CD4-positive, CD25-positive, alpha-beta regulatory T cell (primary cell): ENCODE results near the gene CLCN2. TPM values are rescaled to one million over a fixed set of nuclear protein-coding genes. Genes with fewer than 3 reads are reported as not detected.
A peak's percentile ranks its signal among the peaks of the same experiment; 100 is the strongest.

ENCODE experiments used
- ATAC-seq, 2 donors: fragments of 150-1000 bp; cut with Tn5 transposase; one replicate each; pipeline ENCODE4 v1.10.0; 2021; ENCODE audit warnings: low read depth in 2 of 2, moderate number of reproducible peaks in 2 of 2, moderate library complexity in 1 of 2
- DNase-seq, 3 donors: peaks; one replicate each; pipeline versions ENCODE4 v3.0.0 to v3.0.0-alpha.2; 2012 to 2022; ENCODE audit warnings: mixed read lengths in 1 of 3
- H3K27ac ChIP-seq: one replicate; pipeline ENCODE4 v1.7.0; 2013; ENCODE audit warnings: mild to moderate bottlenecking, low read length; ENCODE audit not compliant: insufficient read depth, poor library complexity, severe bottlenecking
- H3K27me3 ChIP-seq: one replicate; pipeline ENCODE4 v1.7.0; 2013; ENCODE audit warnings: low read length; ENCODE audit not compliant: control insufficient read depth, insufficient read depth
- H3K36me3 ChIP-seq: one replicate; pipeline ENCODE4 v1.7.0; 2013; ENCODE audit warnings: mild to moderate bottlenecking, low read length, moderate library complexity; ENCODE audit not compliant: control insufficient read depth, insufficient read depth
- H3K4me1 ChIP-seq: 2 replicates; pipeline ENCODE4 v1.7.0; 2013; ENCODE audit warnings: mild to moderate bottlenecking, low read length; ENCODE audit not compliant: insufficient read depth, control insufficient read depth, poor library complexity, severe bottlenecking
- H3K4me3 ChIP-seq: one replicate; pipeline ENCODE4 v1.7.0; 2013; ENCODE audit warnings: low read depth, mild to moderate bottlenecking, low read length, moderate library complexity
- H3K9me3 ChIP-seq, 2 experiments: 1 replicate in 1 of 2; 2 replicates in 1 of 2; pipeline ENCODE4 v1.7.0; 2013; ENCODE audit warnings: low read length in 2 of 2, mild to moderate bottlenecking in 1 of 2, moderate library complexity in 1 of 2; ENCODE audit not compliant: control insufficient read depth in 2 of 2
- H3K27ac Mint-ChIP-seq, 3 donors: one replicate each; pipeline ENCODE4 v1.8.0; 2020 to 2022; ENCODE audit warnings: mild to moderate bottlenecking in 3 of 3, mixed read lengths in 3 of 3, moderate library complexity in 2 of 3
- H3K27me3 Mint-ChIP-seq: one replicate; pipeline ENCODE4 v1.8.0; 2022; ENCODE audit warnings: mild to moderate bottlenecking, mixed read lengths
- H3K36me3 Mint-ChIP-seq: one replicate; pipeline ENCODE4 v1.8.0; 2020; ENCODE audit warnings: mixed read lengths
- H3K4me1 Mint-ChIP-seq, 4 donors: one replicate each; pipeline ENCODE4 v1.8.0; 2020 to 2022; ENCODE audit warnings: mixed read lengths in 4 of 4, mild to moderate bottlenecking in 1 of 4
- H3K4me3 Mint-ChIP-seq, 4 donors: one replicate each; pipeline ENCODE4 v1.8.0; 2020 to 2022; ENCODE audit warnings: mild to moderate bottlenecking in 4 of 4, mixed read lengths in 4 of 4, moderate library complexity in 3 of 4
- H3K9me3 Mint-ChIP-seq, 7 donors: one replicate each; pipeline ENCODE4 v1.8.0; 2020 to 2022; ENCODE audit warnings: mixed read lengths in 7 of 7, mild to moderate bottlenecking in 3 of 7, moderate library complexity in 2 of 7
- polyA plus RNA-seq, 4 donors: library from polyadenylated mRNA; unstranded; fragments of 300-500 nt; fragmentation: Illumina TruSeq; gene quantifications; one replicate each; pipeline ENCODE4 v1.2.3, GENCODE V29; 2021
- total RNA-seq: library from RNA; stranded (reverse); gene quantifications from one replicate; pipeline ENCODE4 v1.2.3, GENCODE V29; 2022

CLCN2 gene
- total and polyA plus RNA-seq, 5 donors from 2014 or later, result 0.30 to 4.7 (median 0.57) TPM; not detected in 1

- Mint-ChIP-seq H3K27me3 (peaks cover 5% of the 10 kb centered on the region), H3K27ac (peak overlapping the region; percentile 91 to 97 (median 92)), H3K36me3 (peaks cover 19% of the 10 kb centered on the region), H3K4me3 (peak overlapping the region; percentile 91 to 97 (median 94)), H3K9me3 (peaks cover 0 to 3% (median 0%) of the 10 kb centered on the region in 7 donors), H3K4me1 (peaks cover 0 to 36% (median 21%) of the 10 kb centered on the region in 4 donors)
- peak overlapping the region; percentile 92 for H3K4me3 ChIP-seq
- H3K27ac ChIP-seq, result peak overlapping the region; percentile 82
- no peaks in the 10 kb centered on the region for H3K9me3 ChIP-seq
- ATAC-seq, result no peak
- H3K4me1 ChIP-seq, result peaks cover 14% of the 10 kb centered on the region
- no peak for DNase-seq
- H3K36me3 ChIP-seq, result peaks cover 37% of the 10 kb centered on the region
- H3K27me3 ChIP-seq, result no peaks in the 10 kb centered on the region
Observed at GRCh38 chr3:184299488-184300377, 61.7 kb downstream of the CLCN2 start.

DNA sequence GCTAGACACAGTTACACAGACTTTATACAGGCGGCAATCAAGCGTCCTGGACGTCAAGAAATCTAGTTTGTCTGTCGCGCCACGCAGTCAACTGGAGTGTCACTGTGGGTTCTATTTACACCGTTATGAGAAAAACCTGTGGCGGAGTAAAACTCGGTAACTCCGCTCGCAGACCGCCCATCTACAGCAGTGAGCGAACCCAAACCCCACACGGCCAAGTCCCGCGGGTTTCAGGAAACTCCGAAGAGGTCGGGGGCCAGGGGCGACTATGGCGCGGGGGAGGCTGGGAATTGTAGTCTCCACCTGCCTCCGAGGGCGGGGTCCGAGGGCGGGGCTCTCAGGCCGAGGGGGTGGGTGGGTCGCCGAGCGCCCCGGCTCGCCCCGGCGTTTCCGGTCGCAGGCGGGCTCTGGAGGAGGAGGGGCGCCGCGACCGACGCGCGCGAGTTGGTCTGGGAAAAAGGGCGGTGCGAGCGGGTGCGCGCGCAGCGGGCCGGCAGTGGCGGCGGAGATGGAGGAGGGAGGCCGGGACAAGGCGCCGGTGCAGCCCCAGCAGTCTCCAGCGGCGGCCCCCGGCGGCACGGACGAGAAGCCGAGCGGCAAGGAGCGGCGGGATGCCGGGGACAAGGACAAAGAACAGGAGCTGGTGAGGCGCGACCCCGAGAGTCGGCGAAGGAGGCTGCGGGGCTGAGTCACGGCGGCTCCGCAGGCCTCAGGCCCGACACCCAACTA, 62.5 kb downstream of the CLCN2 start, which contains the start of gene PSMD2:
TSS of gene PSMD2 (plus strand) at position 483 of the 729 bp plus-strand sequence. CDS start at position 509, 26 bp downstream.
- Mint-ChIP-seq H3K4me1 (peaks cover 0 to 36% (median 21%) of the 10 kb centered on the region in 4 donors), H3K36me3 (peaks cover 12% of the 10 kb centered on the region), H3K9me3 (peaks cover 0 to 1% (median 0%) of the 10 kb centered on the region in 7 donors), H3K4me3 (peak within 1 kb of the TSS; percentile 91 to 97 (median 94)), H3K27ac (peak within 1 kb of the TSS; percentile 94 to 97 (median 97)), H3K27me3 (peaks cover 5% of the 10 kb centered on the region)
- Histone ChIP-seq H3K27me3 (no peaks in the 10 kb centered on the region), H3K4me1 (peaks cover 14% of the 10 kb centered on the region), H3K36me3 (peaks cover 29% of the 10 kb centered on the region), H3K4me3 (peak within 1 kb of the TSS; percentile 93), H3K27ac (peak within 1 kb of the TSS; percentile 82), H3K9me3 (no peaks in the 10 kb centered on the region)
- peak; percentile 97 to 98 (median 97) for DNase-seq
- peak; percentile 94 to 96 for ATAC-seq

DNA sequence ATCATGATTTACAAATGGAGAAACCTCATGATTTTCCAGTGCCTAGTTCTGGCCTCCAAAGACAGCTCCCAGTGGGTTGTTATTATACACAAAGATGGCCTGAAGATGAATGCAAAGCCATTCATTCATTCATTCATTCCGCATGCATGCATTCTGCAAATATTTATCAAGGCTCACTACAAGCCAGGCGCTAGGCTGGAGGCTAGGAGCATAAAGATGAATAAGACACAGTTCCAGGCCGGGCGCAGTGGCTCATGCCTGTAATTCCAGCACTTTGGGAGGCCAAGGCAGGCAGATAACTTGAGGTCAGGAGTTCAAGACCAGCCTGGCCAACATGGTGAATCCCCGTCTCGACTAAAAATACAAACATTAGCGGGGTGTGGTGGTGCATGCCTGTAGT, 64.8 kb downstream of the CLCN2 start:
- Mint-ChIP-seq H3K4me3 (peak overlapping the region in 3 of 4 donors; percentile 15 to 92 (median 50)), H3K27ac (no peak overlapping the region), H3K36me3 (no peaks in the 10 kb centered on the region), H3K9me3 (peaks cover 0 to 1% (median 0%) of the 10 kb centered on the region in 7 donors), H3K4me1 (peaks cover 0 to 29% (median 19%) of the 10 kb centered on the region in 4 donors), H3K27me3 (peaks cover 5% of the 10 kb centered on the region)
- peaks cover 6% of the 10 kb centered on the region for H3K36me3 ChIP-seq
- DNase-seq (no peak), ATAC-seq (no peak)
- H3K9me3 ChIP-seq, result no peaks in the 10 kb centered on the region
- no peaks in the 10 kb centered on the region for H3K27me3 ChIP-seq
- H3K27ac ChIP-seq, result no peak overlapping the region
- peaks cover 14% of the 10 kb centered on the region for H3K4me1 ChIP-seq
- no peak overlapping the region for H3K4me3 ChIP-seq

Other genes starting within 250 kb of the CLCN2 start
- 51.0 TPM for gene EIF2B5, start 226.2 kb downstream of the CLCN2 start, total RNA-seq
- 10 to 100 TPM; 50.6 to 60.1 (median 55.3) TPM for gene EIF2B5, start 226.2 kb downstream of the CLCN2 start, polyA plus RNA-seq
- gene DVL3, start 206.2 kb downstream of the CLCN2 start, total RNA-seq, result 36.2 TPM
- gene DVL3, start 206.2 kb downstream of the CLCN2 start, polyA plus RNA-seq, result 10 to 100 TPM in 1 of 4 donors, 1 to 10 TPM in 3; 4.1 to 11.0 (median 5.9) TPM
- gene AP2M1, start 186.8 kb downstream of the CLCN2 start, total RNA-seq, result 150 TPM
- gene AP2M1, start 186.8 kb downstream of the CLCN2 start, polyA plus RNA-seq, result 100 to 1,000 TPM; 232 to 294 (median 248) TPM
- gene ABCF3, start 175.4 kb downstream of the CLCN2 start, total RNA-seq, result 128 TPM
- 10 to 100 TPM; 38.6 to 51.4 (median 40.5) TPM for gene ABCF3, start 175.4 kb downstream of the CLCN2 start, polyA plus RNA-seq
- not detected for gene VWA5B2, start 132.0 kb downstream of the CLCN2 start, total RNA-seq
- under 1 TPM in 1 of 4 donors, not detected in 3; 0.74 TPM for gene VWA5B2, start 132.0 kb downstream of the CLCN2 start, polyA plus RNA-seq
- gene ALG3, start 112.6 kb downstream of the CLCN2 start, total RNA-seq, result 22.6 TPM
- 10 to 100 TPM; 49.6 to 64.0 (median 56.8) TPM for gene ALG3, start 112.6 kb downstream of the CLCN2 start, polyA plus RNA-seq
- gene EEF1AKMT4, start 111.9 kb downstream of the CLCN2 start, total RNA-seq, result 0.84 TPM
- 1 to 10 TPM; 5.1 to 7.5 (median 5.7) TPM for gene EEF1AKMT4, start 111.9 kb downstream of the CLCN2 start, polyA plus RNA-seq
- gene CAMK2N2, start 100.1 kb downstream of the CLCN2 start, total RNA-seq, result 0.37 TPM
- not detected for gene CAMK2N2, start 100.1 kb downstream of the CLCN2 start, polyA plus RNA-seq
- not detected for gene ECE2, start 85.6 kb downstream of the CLCN2 start, total RNA-seq
- not detected for gene ECE2, start 85.6 kb downstream of the CLCN2 start, polyA plus RNA-seq
- 162 TPM for gene PSMD2, start 62.4 kb downstream of the CLCN2 start, total RNA-seq
- 100 to 1,000 TPM; 151 to 206 (median 190) TPM for gene PSMD2, start 62.4 kb downstream of the CLCN2 start, polyA plus RNA-seq
- gene EIF4G1, start 47.0 kb downstream of the CLCN2 start, total RNA-seq, result 182 TPM
- 10 to 100 TPM; 13.7 to 18.8 (median 16.5) TPM for gene EIF4G1, start 47.0 kb downstream of the CLCN2 start, polyA plus RNA-seq
- 13.8 TPM for gene FAM131A, start 24.0 kb downstream of the CLCN2 start, total RNA-seq
- 1 to 10 TPM; 2.0 to 4.3 (median 2.3) TPM for gene FAM131A, start 24.0 kb downstream of the CLCN2 start, polyA plus RNA-seq
- gene POLR2H, start 105 bp upstream of the CLCN2 start, total RNA-seq, result 39.4 TPM
- 10 to 100 TPM; 56.8 to 64.9 (median 60.3) TPM for gene POLR2H, start 105 bp upstream of the CLCN2 start, polyA plus RNA-seq
- gene THPO, start 16.6 kb upstream of the CLCN2 start, total RNA-seq, result not detected
- gene THPO, start 16.6 kb upstream of the CLCN2 start, polyA plus RNA-seq, result not detected
- not detected for gene CHRD, start 18.4 kb upstream of the CLCN2 start, total RNA-seq
- gene CHRD, start 18.4 kb upstream of the CLCN2 start, polyA plus RNA-seq, result not detected
- gene EPHB3, start 200.2 kb upstream of the CLCN2 start, total RNA-seq, result not detected
- gene EPHB3, start 200.2 kb upstream of the CLCN2 start, polyA plus RNA-seq, result not detected